Nephron progenitor cell (in vitro differentiated cells): Measurements from ENCODE around the gene MAGEB18.
A peak's percentile ranks its signal among the peaks of the same experiment; 100 is the strongest.

Source experiments
- DNase-seq: peaks from one replicate; pipeline ENCODE4 v3.0.0; 2021
- H3K27ac Mint-ChIP-seq: 2 replicates; pipeline ENCODE4 v1.8.0; 2021; ENCODE audit warnings: mild to moderate bottlenecking, moderate library complexity, mixed read lengths
- H3K27me3 Mint-ChIP-seq: 2 replicates; pipeline ENCODE4 v1.8.0; 2021; ENCODE audit warnings: mild to moderate bottlenecking, low read depth, mixed read lengths; ENCODE audit not compliant: poor library complexity
- H3K36me3 Mint-ChIP-seq: 2 replicates; pipeline ENCODE4 v1.8.0; 2021; ENCODE audit warnings: low read depth, mixed read lengths
- H3K4me1 Mint-ChIP-seq: 2 replicates; pipeline ENCODE4 v1.8.0; 2021; ENCODE audit warnings: mixed read lengths
- H3K4me3 Mint-ChIP-seq: 2 replicates; pipeline ENCODE4 v1.8.0; 2021; ENCODE audit warnings: mild to moderate bottlenecking, moderate library complexity, mixed read lengths
- H3K9me3 Mint-ChIP-seq: 2 replicates; pipeline ENCODE4 v1.8.0; 2021; ENCODE audit warnings: mild to moderate bottlenecking, moderate library complexity, mixed read lengths
- CTCF ChIP-seq: fragments of 200-600 bp; sonication (generic); IDR thresholded peaks from 2 replicates; pipeline ENCODE4 v1.5.0; 2021; ENCODE audit warnings: antibody characterized with exemption

MAGEB18 gene

GRCh38 chrX:26138274-26138673 lies at the start of gene MAGEB18:
Gene MAGEB18, plus strand, starts transcription at chrX:26138343. Its CDS starts 643 bp downstream, at chrX:26138986.
- no peak for TF ChIP-seq CTCF
- H3K4me3 Mint-ChIP-seq = no peak within 1 kb of the TSS
- H3K27me3 Mint-ChIP-seq = peaks cover 2% of the 10 kb centered on the region

GRCh38 chrX:26100421-26100920 lies 37.7 kb upstream of the MAGEB18 start:
- Mint-ChIP-seq H3K4me1 (no peaks in the 10 kb centered on the region), H3K4me3 (no peak overlapping the region), H3K27me3 (no peaks in the 10 kb centered on the region), H3K27ac (no peak overlapping the region), H3K36me3 (no peaks in the 10 kb centered on the region), H3K9me3 (peaks cover 7% of the 10 kb centered on the region)
- DNase-seq = no peak
- TF ChIP-seq CTCF = no peak

More at GRCh38 chrX:26138274-26138673, at the start of gene MAGEB18:
- peak; percentile 2 for DNase-seq
- Mint-ChIP-seq H3K36me3 (no peaks in the 10 kb centered on the region), H3K9me3 (peaks cover 45% of the 10 kb centered on the region), H3K27ac (no peak within 1 kb of the TSS), H3K4me1 (no peaks in the 10 kb centered on the region)

GRCh38 chrX:26109142-26109541 lies 29.0 kb upstream of the MAGEB18 start:
- H3K27me3 Mint-ChIP-seq = no peaks in the 10 kb centered on the region
- H3K27ac Mint-ChIP-seq = no peak overlapping the region
- TF ChIP-seq CTCF = no peak
- no peak overlapping the region for H3K4me3 Mint-ChIP-seq
- peaks cover 18% of the 10 kb centered on the region for H3K9me3 Mint-ChIP-seq
- no peak for DNase-seq
- H3K4me1 Mint-ChIP-seq = no peaks in the 10 kb centered on the region
- H3K36me3 Mint-ChIP-seq = no peaks in the 10 kb centered on the region

- Mint-ChIP-seq H3K27me3 (no peaks in the 10 kb centered on the region), H3K36me3 (no peaks in the 10 kb centered on the region), H3K9me3 (peaks cover 36% of the 10 kb centered on the region), H3K4me3 (no peak overlapping the region), H3K27ac (no peak overlapping the region), H3K4me1 (no peaks in the 10 kb centered on the region)
- no peak for DNase-seq
- TF ChIP-seq CTCF = no peak
Observed at GRCh38 chrX:26146024-26146423, 7.9 kb downstream of the MAGEB18 start.

- H3K27ac Mint-ChIP-seq = no peak within 1 kb of the TSS
- H3K4me3 Mint-ChIP-seq = no peak within 1 kb of the TSS
- H3K36me3 Mint-ChIP-seq = no peaks in the 10 kb centered on the region
- DNase-seq = no peak
- H3K4me1 Mint-ChIP-seq = no peaks in the 10 kb centered on the region
- H3K9me3 Mint-ChIP-seq = peaks cover 50% of the 10 kb centered on the region
- no peak for TF ChIP-seq CTCF
- no peaks in the 10 kb centered on the region for H3K27me3 Mint-ChIP-seq
Observed at GRCh38 chrX:26160301-26160700, 22.2 kb downstream of the MAGEB18 start, which contains the start of gene MAGEB6B. Gene MAGEB6B, plus strand, starts transcription at chrX:26160601. Its CDS starts 0 bp downstream, at chrX:26160601.
